Measurements from ENCODE around the gene EYA4.
A peak's percentile ranks its signal among the peaks of the same experiment; 100 is the strongest.

EYA4 gene

DNA sequence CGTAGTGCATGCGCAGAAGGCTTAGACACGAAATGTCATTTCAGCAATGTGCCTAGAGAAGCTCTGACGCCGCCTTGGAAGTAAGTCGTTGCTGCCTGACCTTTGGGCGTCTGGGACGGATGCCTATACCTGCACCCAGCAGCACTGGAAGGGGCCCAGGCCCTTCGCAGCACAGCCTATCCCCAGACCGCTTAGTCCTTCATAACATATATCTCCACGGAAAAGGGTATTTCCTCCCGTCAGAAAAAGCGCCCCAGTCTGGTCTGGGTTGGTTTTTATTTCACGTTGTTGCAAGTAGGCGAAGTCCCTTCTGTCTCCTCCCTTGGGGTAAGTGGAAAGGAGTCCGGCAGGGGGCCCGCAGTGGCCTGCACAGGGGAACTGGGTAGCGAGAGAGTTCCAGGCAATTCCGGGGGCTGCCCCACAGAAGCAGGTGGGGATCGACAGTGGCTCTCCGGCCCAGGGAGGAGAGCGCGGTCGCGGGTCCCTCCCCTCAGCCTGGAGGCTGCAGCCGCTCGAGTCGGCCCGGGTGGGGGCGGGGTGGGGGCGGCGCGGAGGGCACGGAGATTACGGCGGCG is 559 bp upstream of the EYA4 start:
- DNase-seq (ENCODE audit: low read depth, low spot score) = peak; percentile 14
- in situ Hi-C loops (cut with HindIII; ENCODE audit: low sequenced_read_pairs) = no loop called here
- TF ChIP-seq, protein P1, sequence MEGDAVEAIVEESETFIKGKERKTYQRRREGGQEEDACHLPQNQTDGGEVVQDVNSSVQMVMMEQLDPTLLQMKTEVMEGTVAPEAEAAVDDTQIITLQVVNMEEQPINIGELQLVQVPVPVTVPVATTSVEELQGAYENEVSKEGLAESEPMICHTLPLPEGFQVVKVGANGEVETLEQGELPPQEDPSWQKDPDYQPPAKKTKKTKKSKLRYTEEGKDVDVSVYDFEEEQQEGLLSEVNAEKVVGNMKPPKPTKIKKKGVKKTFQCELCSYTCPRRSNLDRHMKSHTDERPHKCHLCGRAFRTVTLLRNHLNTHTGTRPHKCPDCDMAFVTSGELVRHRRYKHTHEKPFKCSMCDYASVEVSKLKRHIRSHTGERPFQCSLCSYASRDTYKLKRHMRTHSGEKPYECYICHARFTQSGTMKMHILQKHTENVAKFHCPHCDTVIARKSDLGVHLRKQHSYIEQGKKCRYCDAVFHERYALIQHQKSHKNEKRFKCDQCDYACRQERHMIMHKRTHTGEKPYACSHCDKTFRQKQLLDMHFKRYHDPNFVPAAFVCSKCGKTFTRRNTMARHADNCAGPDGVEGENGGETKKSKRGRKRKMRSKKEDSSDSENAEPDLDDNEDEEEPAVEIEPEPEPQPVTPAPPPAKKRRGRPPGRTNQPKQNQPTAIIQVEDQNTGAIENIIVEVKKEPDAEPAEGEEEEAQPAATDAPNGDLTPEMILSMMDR (IDR thresholded peaks at IDR 0.05; ENCODE audit: low read depth, low read length) = peak; percentile 31
- peak overlapping the region; percentile 43 for H3K4me3 ChIP-seq (ENCODE audit: low read depth, low read length)

DNA sequence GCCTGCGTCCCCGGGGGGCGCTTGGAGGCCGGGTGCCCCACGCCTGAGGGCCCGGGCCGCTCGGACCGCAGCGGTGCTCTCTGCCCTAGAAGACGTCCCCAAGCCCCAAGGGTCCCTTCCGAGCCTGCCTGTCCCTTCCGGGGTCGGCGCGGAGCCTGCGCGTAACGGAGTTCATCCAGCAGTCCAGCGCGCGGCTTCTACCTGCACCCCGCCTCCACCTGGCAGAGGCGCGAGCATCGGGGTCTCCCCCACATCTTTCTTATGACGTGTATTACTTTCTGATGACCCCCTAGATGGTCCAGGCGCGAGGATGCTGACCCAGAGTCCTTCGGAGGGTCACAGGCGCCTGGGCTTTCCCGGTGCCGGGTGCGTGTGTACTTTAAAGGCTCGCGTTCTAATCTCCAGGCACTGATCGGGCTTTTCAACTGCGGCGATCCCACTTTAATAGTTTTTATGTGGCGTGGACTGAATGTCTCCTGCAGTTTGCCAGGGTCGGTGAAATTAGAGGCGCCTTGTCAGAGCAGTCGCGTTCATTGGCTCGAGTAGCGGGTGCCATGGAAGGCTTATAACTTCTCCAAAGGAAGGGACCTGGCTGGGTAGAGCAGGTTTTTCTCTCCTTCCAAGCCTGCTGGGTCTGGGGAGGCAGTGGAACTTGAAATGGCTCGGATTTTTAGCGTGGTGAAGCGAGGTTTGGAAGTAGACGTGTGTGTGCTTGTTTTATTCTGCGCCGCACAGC is 912 bp downstream of the EYA4 start:
- in situ Hi-C loops (cut with HindIII; ENCODE audit: low sequenced_read_pairs) = no loop called here
- TF ChIP-seq, protein P1 (IDR thresholded peaks at IDR 0.05; ENCODE audit: low read depth, low read length) = no peak
- H3K4me3 ChIP-seq (ENCODE audit: low read depth, low read length) = peak overlapping the region; percentile 43
- peak; percentile 50 for DNase-seq (ENCODE audit: low read depth, low spot score)

DNA sequence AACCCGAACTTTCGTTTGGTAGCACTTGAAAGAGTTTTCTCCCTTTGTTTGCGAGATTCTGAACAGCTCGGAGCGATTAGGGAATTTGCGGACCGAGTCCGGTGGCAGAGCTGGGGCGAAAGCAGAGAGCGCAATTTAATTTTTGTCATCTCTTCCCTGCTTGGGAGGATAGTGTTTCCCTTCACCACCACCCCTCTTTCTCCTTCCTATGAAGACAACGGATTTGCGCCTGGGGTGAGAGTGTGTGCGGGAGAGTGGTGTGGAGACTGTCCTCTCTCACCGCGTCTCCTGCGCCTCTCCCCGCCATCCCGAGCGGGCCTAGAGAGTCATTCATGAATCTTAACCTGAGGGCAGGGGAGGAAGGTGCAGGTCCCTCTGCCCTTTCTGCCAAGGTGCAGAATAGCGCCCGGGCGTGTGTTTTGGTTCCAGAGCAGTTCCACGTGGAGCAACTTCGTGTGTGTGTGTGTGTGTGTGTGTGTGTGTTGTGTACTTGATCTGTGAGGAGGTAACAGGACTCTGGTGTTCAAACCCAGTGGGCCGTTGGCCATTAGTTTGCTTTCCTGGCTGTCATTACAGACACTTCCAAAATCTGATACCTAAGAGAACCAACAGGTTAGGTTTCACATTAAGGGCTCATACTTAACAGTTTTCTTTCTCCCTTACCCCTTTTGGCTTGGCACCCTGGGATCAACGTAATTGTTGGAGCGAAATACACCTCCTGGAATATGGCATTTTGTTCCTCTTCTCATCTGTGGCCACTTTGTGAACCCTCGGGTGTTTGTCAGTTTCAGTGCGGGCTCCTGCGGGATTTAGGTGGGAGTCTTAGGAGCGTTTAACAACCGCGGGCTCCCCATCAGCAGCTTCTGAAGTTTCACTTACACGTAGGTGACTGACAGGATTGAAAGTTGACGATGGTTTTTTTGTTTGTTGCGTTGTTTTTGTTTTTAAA is 1.8 kb downstream of the EYA4 start:
- in situ Hi-C loops (cut with HindIII; ENCODE audit: low sequenced_read_pairs) = no loop called here
- DNase-seq (ENCODE audit: low read depth, low spot score) = peak; percentile 10
- TF ChIP-seq, protein P1 (IDR thresholded peaks at IDR 0.05; ENCODE audit: low read depth, low read length) = no peak
- H3K4me3 ChIP-seq (ENCODE audit: low read depth, low read length) = peak overlapping the region; percentile 43

DNA sequence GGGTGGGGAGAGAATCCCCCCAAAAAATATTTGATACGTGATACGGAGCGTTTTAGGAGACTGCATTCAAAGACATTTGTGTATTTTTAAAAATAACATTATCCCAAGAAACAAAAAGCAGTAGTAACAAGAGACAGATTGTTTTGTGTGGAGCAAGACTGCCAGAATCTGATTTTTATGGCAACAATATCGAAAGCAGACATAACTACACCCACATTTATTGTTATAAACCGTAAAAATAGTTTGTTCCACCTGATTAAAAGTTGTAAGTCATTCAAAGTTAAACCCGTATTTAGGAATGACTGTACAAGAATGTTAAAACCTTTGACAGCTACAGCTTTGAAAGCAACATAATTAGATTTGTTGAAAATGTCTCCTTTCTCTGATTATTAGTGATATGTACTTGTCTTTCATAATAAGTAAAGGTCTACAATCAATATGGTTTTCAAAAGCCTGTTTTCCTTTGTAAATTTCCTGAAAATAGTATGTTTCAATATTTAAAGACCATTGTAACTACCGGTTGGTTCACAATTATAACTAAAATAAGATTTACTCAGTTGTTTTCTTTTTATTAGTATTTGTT is 2.7 kb downstream of the EYA4 start:
- H3K4me3 ChIP-seq (ENCODE audit: low read depth, low read length) = no peak overlapping the region
- TF ChIP-seq, protein P1 (IDR thresholded peaks at IDR 0.05; ENCODE audit: low read depth, low read length) = no peak
- DNase-seq (ENCODE audit: low read depth, low spot score) = peak; percentile 15
- in situ Hi-C loops (cut with HindIII; ENCODE audit: low sequenced_read_pairs) = no loop called here

DNA sequence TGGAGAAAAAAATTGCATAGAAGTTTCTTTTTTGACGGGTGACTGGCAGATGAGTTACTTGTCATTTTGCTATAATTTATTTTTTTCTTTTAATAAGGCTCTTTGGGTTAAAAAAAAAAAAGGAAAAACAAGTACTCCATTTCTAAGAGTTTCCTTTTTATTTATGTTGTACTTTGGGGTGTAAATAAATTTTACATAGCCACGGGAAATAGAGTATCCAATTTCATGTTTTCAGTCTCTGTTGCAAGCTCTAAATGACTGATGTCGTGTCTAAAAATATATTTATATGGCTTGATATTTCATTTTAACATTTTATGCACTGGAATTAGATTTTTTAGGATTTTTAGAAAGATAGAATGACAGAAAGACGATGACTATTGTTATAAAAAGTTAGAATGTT is 3.4 kb downstream of the EYA4 start:
- DNase-seq (ENCODE audit: low read depth, low spot score) = no peak
- H3K4me3 ChIP-seq (ENCODE audit: low read depth, low read length) = no peak overlapping the region
- in situ Hi-C loops (cut with HindIII; ENCODE audit: low sequenced_read_pairs) = no loop called here
- TF ChIP-seq, protein P1 (IDR thresholded peaks at IDR 0.05; ENCODE audit: low read depth, low read length) = no peak

DNA sequence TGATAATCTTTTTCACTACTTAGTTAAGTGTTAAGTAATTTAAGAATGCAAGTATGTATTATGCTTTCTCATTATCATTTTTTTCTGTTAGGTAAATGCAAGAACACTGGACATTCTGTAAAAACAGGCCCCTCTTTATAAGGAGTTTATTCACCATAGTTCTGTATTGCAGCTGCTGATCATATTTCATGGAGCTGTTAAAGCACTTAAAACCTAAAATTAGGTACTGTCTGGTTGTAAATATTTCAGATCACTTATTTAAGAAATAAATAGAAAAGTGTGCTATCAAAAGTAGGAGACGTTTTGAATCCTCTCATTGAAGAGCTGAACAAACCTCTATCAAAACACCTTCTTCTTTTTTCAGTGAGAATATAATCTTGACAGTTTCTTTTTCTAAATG is 3.9 kb downstream of the EYA4 start:
- DNase-seq (ENCODE audit: low read depth, low spot score) = no peak
- TF ChIP-seq, protein P1 (IDR thresholded peaks at IDR 0.05; ENCODE audit: low read depth, low read length) = no peak
- no peak overlapping the region for H3K4me3 ChIP-seq (ENCODE audit: low read depth, low read length)
- in situ Hi-C loops (cut with HindIII; ENCODE audit: low sequenced_read_pairs) = no loop called here
